Transverse colon (tissue), 3 donors: ENCODE results near the gene VPS35L.

Experiments
- CTCF ChIP-seq, 5 experiments: fragments of 200-600 bp in 3 of 5; fragments of 450-650 bp in 2 of 5; sonication (generic) in 3 of 5; IDR thresholded peaks; 1 replicate in 2 of 5; 2 replicates in 3 of 5; pipeline ENCODE4 v1.5.1; 2016 to 2017; ENCODE audit warnings: antibody characterized with exemption in 5 of 5, inconsistent platforms in 3 of 5, mild to moderate bottlenecking in 2 of 5, moderate library complexity in 1 of 5
- EP300 ChIP-seq: sonication (generic); formaldehyde crosslinking; IDR thresholded peaks from one replicate; pipeline ENCODE4 v1.6.1; 2017; ENCODE audit warnings: antibody characterized with exemption, low read depth
- POLR2A ChIP-seq: fragments of 450-650 bp; IDR thresholded peaks from one replicate; pipeline ENCODE4 v1.6.1; 2016; ENCODE audit warnings: antibody characterized with exemption, mild to moderate bottlenecking, moderate library complexity

- TF ChIP-seq EP300: no peak
- TF ChIP-seq POLR2A: no peak
- no peak for TF ChIP-seq CTCF (IDR thresholded peaks at IDR 0.05)
Observed at GRCh38 chr16:19709381-19710136, 154.1 kb downstream of the VPS35L start.
